Mucosa of rectum (tissue), 2 donors: Measurements from ENCODE around the gene ZNF429.
A peak's percentile ranks its signal among the peaks of the same experiment; 100 is the strongest.

Experiments used
- H3K27ac ChIP-seq, 2 donors: one replicate each; pipeline ENCODE4 v1.7.0; 2013; ENCODE audit warnings: inconsistent platforms in 2 of 2, low read depth in 2 of 2, low read length in 2 of 2
- H3K27me3 ChIP-seq, 2 donors: one replicate each; pipeline ENCODE4 v1.7.0; 2013; ENCODE audit warnings: low read length in 2 of 2; ENCODE audit not compliant: control insufficient read depth in 2 of 2, insufficient read depth in 2 of 2
- H3K36me3 ChIP-seq, 2 donors: one replicate each; pipeline ENCODE4 v1.7.0; 2013; ENCODE audit warnings: low read length in 2 of 2; ENCODE audit not compliant: control insufficient read depth in 2 of 2, insufficient read depth in 2 of 2
- H3K4me1 ChIP-seq, 2 donors: one replicate each; pipeline ENCODE4 v1.7.0; 2013; ENCODE audit warnings: low read length in 2 of 2, mild to moderate bottlenecking in 1 of 2; ENCODE audit not compliant: control insufficient read depth in 2 of 2, insufficient read depth in 2 of 2
- H3K4me3 ChIP-seq, 2 donors: one replicate each; pipeline ENCODE4 v1.7.0; 2013; ENCODE audit warnings: low read length in 2 of 2
- H3K9ac ChIP-seq, 2 donors: one replicate each; pipeline ENCODE4 v1.7.0; 2013; ENCODE audit warnings: low read length in 2 of 2, low read depth in 1 of 2, mild to moderate bottlenecking in 1 of 2
- H3K9me3 ChIP-seq, 2 donors: one replicate each; pipeline ENCODE4 v1.7.0; 2013; ENCODE audit warnings: low read length in 2 of 2; ENCODE audit not compliant: control insufficient read depth in 2 of 2
- donor health status: healthy.
- donor health status: Normal muscosa, but diverticular disease.

ZNF429 gene

DNA sequence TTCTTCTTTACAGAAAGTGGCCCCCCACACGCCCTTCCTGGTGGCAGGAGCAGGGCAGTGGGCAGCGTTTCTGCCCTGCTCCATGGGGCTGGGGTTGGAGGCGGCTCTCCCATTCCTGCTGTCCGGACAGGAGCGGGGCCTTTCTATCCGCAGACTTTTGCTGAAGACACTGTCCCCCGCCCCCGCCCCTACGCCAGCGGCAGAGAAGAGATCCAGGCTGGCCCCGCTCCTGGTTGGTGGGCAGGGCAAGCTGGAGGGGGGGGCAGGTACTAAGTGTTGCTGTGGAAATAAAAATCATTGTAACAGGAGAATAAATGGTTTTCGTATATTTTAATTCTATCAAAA, 81.7 kb downstream of the ZNF429 start:
- H3K36me3 ChIP-seq, result no peaks in the 10 kb centered on the region
- H3K9ac ChIP-seq, result peak overlapping the region in 1 of 2 donors; percentile 65
- no peaks in the 10 kb centered on the region for H3K4me1 ChIP-seq
- H3K9me3 ChIP-seq, result peaks cover 8 to 9% of the 10 kb centered on the region in 2 donors
- H3K27me3 ChIP-seq, result peaks cover 0 to 2% of the 10 kb centered on the region in 2 donors
- H3K27ac ChIP-seq, result peak overlapping the region in 1 of 2 donors; percentile 23
- H3K4me3 ChIP-seq, result peak overlapping the region; percentile 55 to 71

DNA sequence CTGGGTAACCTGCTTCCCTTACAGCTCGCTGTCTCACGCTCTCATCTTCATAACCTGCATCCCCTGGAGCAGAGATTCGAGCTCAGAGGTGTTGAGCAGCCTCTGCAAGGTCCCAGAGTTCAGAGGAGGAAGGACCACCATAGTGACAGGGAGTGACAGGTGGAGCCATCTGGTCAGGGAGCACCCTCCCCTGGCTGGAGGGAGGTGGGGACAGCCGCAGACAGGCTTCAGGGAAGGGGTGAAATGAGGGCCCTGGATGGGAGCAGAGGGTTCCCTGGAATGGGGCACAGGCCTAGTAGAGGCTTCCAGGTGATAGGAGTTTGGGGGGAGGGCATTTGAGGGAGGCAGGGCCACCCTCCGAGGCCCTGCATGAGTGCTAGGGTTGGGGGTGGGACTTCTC, 82.1 kb downstream of the ZNF429 start:
- H3K9me3 ChIP-seq, result peaks cover 8 to 9% of the 10 kb centered on the region in 2 donors
- no peak overlapping the region for H3K9ac ChIP-seq
- H3K4me1 ChIP-seq, result no peaks in the 10 kb centered on the region
- no peak overlapping the region for H3K27ac ChIP-seq
- no peak overlapping the region for H3K4me3 ChIP-seq
- peaks cover 0 to 2% of the 10 kb centered on the region in 2 donors for H3K27me3 ChIP-seq
- no peaks in the 10 kb centered on the region for H3K36me3 ChIP-seq

DNA sequence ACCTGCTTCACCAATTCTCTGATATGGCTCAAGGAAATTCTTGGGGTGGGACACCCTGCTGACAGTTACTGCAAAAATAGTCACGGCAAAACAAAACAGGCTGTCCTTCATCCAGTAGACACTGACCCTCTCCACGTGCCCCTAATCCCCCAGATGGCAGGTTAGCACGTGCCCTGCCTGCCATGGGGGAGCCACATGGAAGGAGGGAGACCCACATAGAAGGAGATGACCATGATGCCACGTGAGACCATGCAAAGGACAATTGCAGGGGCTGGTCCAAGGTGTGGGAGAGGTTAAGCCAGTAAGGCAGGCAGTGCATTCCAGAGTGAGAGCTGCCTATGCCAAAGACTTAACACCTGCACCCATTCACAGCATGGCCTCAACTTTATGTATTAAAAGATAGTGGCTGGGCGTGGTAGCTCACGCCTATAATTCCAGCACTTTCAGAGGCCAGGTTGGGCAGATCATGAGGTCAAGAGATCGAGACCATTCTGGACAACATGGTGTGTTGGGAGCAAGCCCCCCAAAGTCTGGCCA, 82.7 kb downstream of the ZNF429 start:
- peaks cover 8 to 9% of the 10 kb centered on the region in 2 donors for H3K9me3 ChIP-seq
- H3K27ac ChIP-seq, result no peak overlapping the region
- H3K36me3 ChIP-seq, result no peaks in the 10 kb centered on the region
- H3K4me1 ChIP-seq, result no peaks in the 10 kb centered on the region
- H3K27me3 ChIP-seq, result peaks cover 0 to 2% of the 10 kb centered on the region in 2 donors
- no peak overlapping the region for H3K4me3 ChIP-seq
- no peak overlapping the region for H3K9ac ChIP-seq

DNA sequence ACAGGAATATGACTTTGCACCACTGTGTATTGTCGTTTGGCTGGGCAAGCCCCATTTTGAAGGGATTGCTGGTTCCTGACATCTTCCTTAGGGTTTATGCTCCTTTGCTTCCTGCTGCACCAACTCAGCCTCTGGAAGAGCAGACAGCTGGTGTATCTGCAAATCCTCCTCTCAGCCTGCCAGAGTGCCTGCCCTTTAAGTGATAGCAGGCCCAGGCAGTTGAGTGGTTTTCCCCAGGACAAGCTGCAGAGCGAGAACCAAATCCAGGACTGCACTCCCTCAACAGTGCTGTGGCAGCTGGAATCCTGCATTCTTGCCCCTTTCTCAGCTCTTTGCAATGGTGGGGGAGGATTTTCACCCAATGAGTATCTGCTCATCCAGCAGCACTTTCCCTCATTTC, 85.5 kb downstream of the ZNF429 start:
- Histone ChIP-seq H3K9ac (no peak overlapping the region), H3K27ac (no peak overlapping the region), H3K9me3 (peaks cover 2 to 4% of the 10 kb centered on the region in 2 donors), H3K27me3 (peaks cover 0 to 2% of the 10 kb centered on the region in 2 donors), H3K4me3 (no peak overlapping the region), H3K36me3 (no peaks in the 10 kb centered on the region), H3K4me1 (no peaks in the 10 kb centered on the region)

DNA sequence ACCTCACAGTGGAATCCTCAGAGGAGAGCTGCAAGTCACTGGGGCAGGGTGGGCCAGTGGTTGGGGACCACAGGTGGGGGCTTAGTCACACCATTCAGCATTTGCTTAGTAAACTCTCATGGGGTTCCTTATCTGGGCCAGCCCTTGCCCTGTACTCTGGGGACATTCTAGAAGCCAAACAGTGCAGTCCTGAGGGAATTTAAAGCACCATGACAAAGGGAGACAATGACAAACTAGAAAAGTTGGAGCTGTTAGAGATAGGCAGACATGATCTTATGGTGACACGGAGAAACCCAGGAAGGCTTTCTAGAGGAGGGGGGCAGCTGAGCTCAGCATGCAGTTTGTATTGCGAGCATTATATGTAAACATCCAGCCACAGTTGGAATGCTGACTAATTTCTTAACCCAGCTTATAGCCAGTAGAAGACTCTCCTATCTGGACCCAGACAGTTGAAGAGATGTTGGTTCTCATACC, 87.6 kb downstream of the ZNF429 start:
- Histone ChIP-seq H3K4me3 (no peak overlapping the region), H3K4me1 (no peaks in the 10 kb centered on the region), H3K27ac (no peak overlapping the region), H3K9me3 (peaks cover 2 to 4% of the 10 kb centered on the region in 2 donors), H3K9ac (no peak overlapping the region), H3K36me3 (no peaks in the 10 kb centered on the region), H3K27me3 (no peaks in the 10 kb centered on the region)

DNA sequence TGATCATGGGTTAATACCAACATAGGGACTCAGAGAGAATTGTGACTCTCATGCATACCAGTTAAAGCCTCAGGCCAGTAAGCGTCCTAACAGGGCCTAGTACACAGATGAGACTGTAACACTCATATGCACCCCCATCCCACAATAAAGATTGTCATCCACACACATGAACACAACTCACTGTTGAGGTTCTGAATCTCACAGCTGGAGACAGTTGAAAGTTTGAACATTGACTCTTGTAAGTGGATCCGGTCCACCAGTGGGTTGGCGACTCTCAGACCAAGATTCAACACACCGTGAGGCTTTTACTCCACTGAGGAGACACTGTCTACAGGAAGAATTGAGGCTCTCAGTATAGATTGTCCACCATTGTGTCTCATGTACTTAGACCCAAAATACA, 88.1 kb downstream of the ZNF429 start:
- no peaks in the 10 kb centered on the region for H3K27me3 ChIP-seq
- no peak overlapping the region for H3K27ac ChIP-seq
- no peak overlapping the region for H3K9ac ChIP-seq
- H3K4me1 ChIP-seq, result no peaks in the 10 kb centered on the region
- no peak overlapping the region for H3K4me3 ChIP-seq
- H3K36me3 ChIP-seq, result no peaks in the 10 kb centered on the region
- H3K9me3 ChIP-seq, result peaks cover 2 to 4% of the 10 kb centered on the region in 2 donors

DNA sequence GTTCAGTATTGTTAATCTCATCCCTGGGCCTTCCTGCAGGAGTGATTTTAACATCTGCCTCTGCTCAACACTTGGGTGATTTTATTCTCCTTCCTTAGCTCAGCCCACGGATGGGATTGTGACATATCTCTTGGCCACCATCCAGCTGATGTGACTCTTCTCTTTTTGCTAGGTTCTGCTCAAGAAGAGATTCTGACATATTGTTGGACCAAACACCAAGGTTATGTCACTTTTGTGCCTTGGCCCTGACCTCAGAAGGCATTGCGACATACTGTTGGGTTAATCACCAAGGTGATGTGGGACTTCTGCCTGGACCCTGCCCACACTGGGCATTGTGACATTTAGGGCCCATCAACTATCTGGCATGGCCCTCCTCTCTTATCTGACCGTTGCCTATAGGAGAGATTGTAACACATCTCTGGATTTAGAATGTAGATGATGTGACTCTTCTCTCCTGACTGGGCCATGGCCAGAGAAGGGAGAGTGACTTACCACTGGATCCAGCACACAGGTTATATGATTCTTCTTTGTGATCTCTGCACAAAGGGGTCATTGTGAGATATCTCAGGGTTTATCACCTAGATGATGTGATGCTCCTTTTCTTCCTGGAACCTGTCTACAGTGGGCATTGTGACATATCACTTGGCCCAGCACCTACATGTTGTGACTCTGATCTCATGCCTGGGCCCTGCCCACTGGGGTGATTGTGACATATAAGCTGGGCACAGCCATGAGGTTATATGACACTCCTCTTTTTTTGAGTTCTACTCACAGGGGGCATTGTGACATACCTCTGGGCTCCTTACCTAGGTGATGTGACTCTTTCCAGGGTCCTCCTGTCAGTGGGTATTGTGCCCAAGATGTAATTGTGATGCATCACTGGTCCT, 88.8 kb downstream of the ZNF429 start:
- no peak overlapping the region for H3K9ac ChIP-seq
- no peak overlapping the region for H3K4me3 ChIP-seq

DNA sequence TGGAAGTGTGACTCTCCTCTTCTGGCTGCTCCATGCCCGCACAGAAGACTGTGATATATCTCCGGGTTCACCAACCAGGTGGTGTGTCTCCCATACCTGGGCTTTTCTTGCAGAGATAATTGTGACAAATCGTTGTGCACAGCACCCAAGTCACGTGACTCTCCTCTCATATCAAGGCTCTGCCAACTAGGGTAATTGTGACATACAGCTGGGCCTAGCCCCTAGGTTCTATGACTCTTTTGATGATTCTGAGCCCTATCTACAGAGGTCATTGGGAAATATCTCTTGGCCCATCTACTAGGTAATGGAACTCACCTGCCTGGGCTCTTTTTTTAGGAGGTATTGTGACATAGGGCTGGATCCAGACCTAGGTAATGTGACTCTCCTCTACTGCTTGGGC, 89.8 kb downstream of the ZNF429 start:
- Histone ChIP-seq H3K9ac (no peak overlapping the region), H3K27ac (no peak overlapping the region), H3K9me3 (peaks cover 2 to 4% of the 10 kb centered on the region in 2 donors), H3K4me1 (no peaks in the 10 kb centered on the region), H3K36me3 (no peaks in the 10 kb centered on the region), H3K27me3 (no peaks in the 10 kb centered on the region), H3K4me3 (no peak overlapping the region)

More for the DNA sequence above, 88.8 kb downstream of the ZNF429 start:
- H3K27me3 ChIP-seq, result no peaks in the 10 kb centered on the region
- no peaks in the 10 kb centered on the region for H3K4me1 ChIP-seq
- no peak overlapping the region for H3K27ac ChIP-seq
- H3K36me3 ChIP-seq, result no peaks in the 10 kb centered on the region
- H3K9me3 ChIP-seq, result peaks cover 2 to 4% of the 10 kb centered on the region in 2 donors

DNA sequence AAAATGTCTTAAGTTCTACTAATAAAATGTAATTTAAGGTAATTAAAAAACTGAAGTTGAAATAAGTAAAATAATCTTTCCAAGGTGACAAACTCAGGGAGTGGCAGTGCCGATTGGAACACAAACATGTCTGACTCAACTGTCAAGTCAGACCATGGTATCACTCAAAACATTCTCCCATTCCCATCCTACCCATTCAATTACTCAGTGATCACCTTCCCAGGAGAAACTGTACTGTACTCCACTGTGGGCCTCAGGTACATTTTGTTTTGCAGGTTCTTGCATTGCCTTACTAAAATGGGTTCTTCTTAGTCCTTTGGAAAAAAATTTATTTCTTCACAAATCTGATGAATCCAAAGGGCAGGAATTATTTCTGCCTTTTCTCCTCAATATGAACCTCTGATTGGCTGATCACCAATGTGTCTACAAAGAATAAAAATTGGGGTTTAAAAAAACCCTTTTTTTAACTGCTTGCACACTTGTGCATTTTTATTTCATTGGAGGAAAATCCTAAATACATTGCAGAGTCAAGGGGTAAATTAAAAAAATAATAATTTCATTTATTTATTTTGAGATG, 96.8 kb downstream of the ZNF429 start:
- peaks cover 0 to 6% of the 10 kb centered on the region in 2 donors for H3K4me1 ChIP-seq
- no peaks in the 10 kb centered on the region for H3K9me3 ChIP-seq
- H3K27ac ChIP-seq, result no peak overlapping the region
- no peaks in the 10 kb centered on the region for H3K36me3 ChIP-seq
- no peak overlapping the region for H3K9ac ChIP-seq
- no peaks in the 10 kb centered on the region for H3K27me3 ChIP-seq
- H3K4me3 ChIP-seq, result no peak overlapping the region
